Measurements from ENCODE around the gene MYH13.
A peak's percentile ranks its signal among the peaks of the same experiment; 100 is the strongest.
"Not testable (repeated sequence)": the region's sequence is repeated elsewhere in the genome, so short reads cannot be mapped to it uniquely, and the experiment has no call there.

MYH13 gene

DNA sequence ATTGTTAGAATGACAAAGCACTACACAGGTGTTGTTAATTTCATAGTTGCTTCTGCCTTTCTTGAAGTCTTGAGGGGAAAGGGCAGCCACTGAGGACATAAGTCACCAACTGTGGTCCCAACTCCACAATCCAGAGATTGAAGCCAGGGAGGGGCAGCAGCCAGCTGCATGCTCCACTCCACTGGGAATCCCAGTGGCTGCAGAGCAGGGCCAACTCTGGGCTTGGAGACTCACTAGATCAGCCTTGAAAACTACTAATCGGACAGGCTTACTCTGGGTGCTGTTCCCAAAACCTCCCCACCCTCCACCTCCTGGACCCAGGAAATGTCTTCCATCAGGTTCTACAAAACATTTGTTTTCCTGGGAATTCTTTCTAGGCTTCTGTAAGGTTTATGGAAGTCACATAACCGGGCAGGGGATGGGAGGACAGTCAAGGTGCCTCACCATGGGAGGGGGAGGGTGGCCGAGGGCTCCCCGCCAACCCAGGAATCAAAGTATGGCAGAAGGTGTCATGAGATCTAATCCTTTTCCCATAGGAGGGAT is 68.0 kb downstream of the MYH13 start:
- no peak for DNase-seq (ENCODE audit: low read depth)

DNA sequence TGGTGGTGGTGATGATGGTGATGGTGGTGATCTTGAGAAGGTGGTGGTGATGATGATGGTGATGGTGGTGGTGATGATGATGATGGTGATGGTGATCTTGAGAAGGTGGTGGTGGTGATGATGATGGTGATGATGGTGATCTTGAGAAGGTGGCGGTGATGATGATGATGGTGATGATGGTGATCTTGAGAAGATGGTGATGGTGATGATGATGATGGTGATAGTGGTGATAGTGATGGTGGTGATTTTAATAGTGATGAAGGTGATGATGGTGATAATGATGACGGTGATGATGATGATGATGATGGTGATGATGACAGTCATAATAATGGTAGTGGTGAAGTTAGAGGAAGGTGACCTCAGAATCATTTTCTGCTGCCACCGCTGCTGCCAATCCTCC is 75.1 kb downstream of the MYH13 start:
- DNase-seq (ENCODE audit: low read depth): no peak

DNA sequence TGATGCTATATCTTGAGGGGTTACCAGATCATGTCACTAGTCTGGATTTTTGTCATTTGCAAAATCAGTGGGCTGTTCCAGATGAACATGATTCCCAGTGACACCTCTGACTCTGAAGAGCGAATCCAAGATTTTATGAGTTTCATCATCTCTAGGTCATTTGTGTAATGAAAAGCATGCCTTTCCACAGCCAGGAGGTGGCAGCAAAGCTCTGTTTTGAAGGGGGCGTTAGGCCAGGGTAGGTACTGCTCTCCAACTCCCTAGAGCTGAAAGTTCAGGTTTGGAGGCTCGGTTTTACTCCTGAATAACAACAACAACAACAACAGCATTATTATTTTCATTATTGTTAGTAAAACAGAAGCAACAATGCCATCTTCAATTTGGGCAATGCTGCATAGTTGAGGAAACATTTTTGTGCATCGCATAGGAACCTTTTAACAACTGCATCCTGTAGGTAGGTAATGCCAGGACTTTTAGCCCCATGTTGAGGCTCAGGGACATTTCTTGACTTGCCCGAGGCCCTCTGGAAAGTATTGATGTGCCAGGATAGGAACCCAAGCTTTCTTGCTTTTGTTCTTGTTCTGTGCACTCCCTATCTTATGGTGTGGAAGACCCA is 77.0 kb downstream of the MYH13 start:
- no peak for DNase-seq (ENCODE audit: low read depth)

DNA sequence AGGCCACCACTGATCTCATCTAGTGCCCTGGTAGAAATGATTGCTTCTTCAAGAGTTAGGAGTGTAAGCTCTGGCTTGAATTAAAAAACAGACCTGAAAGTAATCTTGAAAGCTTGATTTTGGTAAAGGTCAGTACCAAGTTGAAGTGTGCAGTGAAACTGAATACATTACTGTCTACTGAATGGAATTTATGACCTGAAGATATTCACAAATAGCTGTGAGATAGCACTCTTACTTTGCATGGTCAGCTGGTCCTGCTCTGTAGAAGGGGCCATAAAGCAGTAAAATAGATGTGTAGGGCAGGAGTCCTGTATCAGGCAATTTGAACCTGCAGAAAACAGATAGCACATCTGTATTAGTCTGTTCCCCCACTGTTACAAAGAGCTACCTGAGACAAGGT is 78.6 kb downstream of the MYH13 start:
- no peak for DNase-seq (ENCODE audit: low read depth)

DNA sequence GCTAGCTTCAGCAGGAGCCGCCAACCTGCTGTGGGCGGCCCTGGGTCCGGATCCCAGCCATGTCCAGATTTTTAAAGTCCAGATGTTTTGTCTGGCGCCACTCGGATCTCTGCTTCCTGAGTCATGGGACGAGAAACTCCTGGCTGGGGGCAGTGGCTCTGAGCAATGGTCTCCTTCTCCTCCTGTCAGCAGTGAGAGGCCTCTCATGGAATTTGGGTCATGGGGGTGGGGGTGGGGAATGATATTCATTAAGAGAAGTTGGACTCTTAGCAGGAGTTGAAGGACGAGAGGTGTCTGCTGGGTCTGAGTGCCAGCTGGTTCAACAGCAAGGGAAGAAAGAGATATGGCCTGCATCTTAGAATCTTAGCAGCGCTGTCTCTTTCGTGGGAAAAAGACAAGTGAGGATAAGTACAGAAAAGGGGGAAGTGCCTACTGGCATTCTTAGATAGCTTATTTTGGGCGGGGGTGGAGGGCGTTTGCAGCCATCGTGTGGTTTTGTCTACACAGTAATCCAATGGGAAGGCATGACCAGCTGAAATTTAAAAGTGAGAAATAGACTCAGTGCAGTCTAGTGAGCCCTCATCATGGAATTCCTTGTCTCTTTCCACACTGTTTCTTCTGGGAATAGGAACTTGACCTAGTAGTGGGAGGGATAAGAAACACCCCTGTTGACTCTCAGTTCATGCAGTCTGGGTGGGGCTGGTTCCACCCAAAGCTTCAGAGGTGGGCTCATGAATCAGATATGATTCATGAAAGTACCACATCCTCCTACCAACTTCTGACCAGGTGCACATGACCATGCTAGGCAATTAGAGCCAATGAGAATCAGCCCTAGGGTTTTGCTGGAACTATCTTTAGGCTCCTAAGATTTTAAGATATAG is 80.5 kb downstream of the MYH13 start:
- DNase-seq (ENCODE audit: low read depth): no peak

DNA sequence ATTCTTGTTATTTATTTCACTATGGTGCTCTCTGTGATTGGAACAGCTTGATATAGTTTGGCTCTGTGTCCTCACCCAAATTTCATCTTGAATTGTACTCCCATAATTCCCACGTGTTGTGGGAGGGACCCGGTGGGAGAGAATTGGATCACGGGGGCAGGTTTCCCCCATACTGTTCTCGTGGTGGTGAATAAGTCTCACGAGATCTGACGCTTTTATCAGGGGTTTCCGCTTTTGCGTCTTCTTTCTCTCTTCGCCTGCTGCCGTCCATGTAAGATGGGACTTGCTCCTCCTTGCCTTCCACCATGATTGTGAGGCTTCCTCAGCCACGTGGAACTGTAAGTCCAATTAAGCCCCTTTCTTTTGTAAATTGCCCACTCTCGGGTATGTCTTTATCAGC is 81.2 kb downstream of the MYH13 start:
- DNase-seq (ENCODE audit: low read depth): not testable (repeated sequence)

DNA sequence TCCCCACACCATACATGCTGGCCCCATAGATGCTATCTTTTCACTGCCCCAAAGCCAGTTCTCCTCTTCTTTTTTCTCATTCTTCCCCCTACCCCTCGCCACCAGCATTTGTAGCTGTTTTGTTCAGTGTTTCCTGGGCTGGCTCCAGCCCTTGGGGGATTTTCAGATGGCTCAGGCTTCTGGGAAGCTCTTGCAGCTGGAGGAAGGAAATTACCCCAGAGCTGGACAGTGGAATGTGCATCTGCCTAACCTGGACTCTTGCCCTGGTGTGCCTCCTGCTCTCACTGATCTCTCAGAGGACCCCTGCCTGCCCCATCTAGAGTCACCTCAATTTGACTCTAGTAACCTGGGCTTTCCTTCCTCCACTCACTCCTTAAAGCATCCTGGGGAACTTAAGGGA is 82.8 kb downstream of the MYH13 start:
- DNase-seq (ENCODE audit: low read depth): no peak

DNA sequence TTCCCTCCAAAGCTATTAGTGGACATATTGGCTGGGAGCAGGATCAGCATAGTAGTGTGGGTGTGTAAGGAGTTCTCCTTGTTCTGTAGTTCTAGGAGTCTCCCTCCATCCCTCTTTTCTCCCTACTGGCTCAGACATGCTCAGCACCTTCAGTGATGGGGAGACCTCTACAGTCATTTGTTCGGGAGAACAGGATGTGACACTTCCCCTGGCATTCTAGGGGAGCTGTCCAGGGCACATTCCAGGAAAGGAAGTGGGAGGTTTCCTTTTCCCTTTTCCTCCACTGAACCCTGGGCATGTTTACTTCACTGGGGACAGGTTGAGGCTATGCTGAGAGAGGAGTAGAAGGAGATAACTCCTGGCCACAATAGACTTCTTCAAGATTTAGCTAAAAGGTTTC is 86.5 kb downstream of the MYH13 start:
- no peak for DNase-seq (ENCODE audit: low read depth)

DNA sequence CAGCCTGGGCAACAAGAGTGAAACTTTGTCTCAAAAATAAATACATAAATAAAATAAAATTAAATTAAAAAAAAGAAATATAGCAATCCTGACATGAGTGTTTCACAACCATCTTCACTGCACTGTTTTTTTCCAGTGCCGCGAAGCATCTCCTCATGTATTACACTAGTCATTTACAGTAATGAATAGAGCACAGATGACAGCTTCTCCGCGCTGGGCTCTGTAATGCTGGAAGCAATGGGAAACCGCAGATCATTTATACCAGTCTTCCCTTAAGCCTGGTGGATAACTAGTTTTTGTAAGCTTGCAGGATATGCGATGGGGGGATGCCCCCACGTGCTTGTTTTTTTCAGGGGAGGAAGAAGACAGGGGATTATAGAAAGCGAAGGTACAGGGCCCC is 86.9 kb downstream of the MYH13 start:
- no peak for DNase-seq (ENCODE audit: low read depth)

DNA sequence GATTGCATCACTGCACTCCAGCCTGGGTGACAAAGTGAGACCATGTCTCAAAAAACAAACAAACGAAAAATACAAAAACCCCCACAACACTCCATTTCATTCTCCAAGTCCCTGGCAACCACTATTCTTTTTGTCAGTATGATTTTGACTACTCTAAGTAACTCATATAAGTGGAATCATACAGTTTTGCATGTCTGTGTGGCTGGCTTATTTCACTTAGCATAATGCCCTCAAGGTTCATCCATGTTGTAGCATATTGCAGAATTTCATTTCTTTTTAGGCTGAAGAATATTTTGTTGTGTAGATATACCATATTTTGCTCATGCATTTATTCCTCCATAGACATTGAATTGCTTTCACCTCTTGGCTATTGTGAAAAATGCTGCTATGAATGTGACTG is 92.7 kb downstream of the MYH13 start:
- no peak for DNase-seq (ENCODE audit: low read depth)

DNA sequence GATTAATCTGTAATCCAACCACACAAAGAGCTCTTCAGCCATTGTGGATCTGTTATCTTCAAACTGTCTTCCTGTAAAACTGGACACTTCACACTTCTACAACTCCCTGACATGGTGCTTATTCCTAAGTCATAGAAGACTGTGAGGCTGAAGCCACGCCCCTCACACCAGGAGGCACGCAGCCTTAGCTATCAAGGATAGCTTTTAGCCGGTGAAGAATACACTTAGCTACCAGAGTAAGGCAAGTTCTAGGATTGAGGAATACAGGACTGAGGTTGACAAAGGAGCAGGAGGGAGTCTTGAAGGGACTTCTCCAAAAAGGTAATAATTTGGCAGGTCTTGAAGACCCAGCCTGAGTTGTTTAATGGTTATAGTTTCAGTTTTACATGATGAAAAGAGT is 94.6 kb downstream of the MYH13 start:
- DNase-seq (ENCODE audit: low read depth): no peak

DNA sequence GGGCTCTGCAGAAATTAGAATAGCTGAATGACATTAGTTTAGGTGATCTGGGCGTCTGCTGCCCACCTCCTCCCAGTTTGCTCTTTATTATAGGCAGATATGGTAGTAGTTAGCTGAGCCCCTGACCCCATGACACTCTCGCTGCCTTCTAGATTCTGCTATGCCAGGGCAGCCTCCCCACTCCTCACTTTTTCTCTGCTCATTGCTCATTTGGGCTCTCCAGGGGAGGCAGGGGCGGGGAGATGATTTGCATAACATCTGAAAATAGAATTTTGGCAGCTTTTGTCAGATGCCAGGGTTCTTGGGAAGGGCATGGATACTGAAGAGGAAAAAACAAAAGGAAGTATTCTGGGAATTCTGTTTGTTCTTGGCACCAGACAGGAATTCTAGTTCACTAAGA is 96.4 kb downstream of the MYH13 start:
- DNase-seq (ENCODE audit: low read depth): no peak

DNA sequence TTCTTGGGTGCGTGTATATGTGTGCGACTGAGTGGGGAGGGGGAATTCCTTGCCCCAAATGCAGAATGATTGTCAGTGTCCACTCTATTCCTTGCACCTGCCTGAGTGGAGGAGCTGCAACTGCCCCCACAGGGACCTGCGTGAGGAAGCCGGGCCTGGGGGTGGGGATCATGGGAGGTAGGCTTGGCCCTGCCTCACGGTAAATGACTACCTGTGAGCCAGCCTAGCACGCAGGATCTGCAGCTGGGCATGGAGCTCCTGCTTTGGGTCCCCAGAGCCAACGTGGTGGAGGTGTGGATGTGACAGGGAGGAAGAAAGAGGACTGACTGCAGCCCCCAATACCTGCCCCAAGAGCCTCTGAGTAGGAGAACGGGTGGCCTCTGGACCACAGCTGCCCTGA is 97.4 kb downstream of the MYH13 start:
- DNase-seq (ENCODE audit: low read depth): no peak

DNA sequence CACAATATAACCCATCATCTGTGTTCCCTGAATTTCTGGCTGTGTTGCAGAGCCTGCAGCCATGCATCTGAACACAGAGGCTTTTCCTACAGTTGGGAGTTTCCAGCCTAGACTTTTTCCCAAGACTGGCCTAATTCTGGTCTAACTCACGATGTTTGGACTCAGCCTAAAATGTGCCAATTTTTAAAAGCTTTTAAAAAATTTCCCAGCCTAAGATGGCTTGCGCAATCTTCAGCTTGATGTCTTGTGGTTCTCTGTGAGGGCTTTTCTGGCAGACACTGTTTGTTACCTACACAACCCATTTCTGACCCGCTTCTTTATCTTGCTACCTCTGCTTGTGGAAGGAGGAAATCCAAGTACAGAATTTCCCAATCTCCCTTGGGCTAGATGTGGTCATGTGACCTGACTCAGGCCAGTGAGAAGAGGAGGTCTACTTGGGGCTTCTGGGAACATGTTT is 101.7 kb downstream of the MYH13 start:
- no peak for DNase-seq (ENCODE audit: low read depth)

DNA sequence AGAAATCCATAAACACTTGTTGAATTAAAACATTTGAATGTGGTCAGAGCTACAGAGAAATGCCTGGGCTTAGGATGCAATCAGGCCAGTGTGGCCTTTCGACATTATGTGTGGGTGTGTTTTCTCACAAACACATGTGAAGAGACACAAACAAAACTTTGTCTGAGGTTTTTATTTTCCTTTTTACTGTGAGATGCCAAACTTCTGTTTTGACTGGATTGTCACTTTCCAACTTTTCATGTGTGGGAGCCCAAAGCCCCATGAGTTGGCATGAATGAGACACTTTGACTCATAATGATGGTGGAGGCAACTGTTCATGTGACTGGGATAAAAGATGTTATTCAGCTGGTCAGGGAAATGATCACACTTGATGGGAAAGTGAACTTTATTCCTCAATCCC is 102.5 kb downstream of the MYH13 start:
- DNase-seq (ENCODE audit: low read depth): no peak

DNA sequence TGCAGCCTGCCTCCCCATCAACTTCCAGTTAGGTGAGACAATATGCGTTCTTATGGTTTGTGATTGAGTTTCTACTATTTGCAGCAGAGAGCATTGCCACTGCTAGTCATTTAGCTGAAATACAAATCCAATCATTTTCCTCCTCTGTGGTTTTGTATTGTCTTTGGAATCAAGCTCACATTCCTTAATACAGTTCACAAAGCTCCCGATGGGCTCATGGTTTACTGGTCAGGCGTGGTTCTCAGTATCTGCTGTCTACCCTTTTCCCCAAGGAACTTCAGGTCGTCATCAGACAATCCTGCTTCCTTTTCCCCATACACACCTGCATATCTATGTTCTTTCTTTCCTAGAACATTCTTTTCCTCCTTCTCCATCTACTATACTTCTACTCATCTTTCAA is 104.8 kb downstream of the MYH13 start:
- DNase-seq (ENCODE audit: low read depth): no peak

DNA sequence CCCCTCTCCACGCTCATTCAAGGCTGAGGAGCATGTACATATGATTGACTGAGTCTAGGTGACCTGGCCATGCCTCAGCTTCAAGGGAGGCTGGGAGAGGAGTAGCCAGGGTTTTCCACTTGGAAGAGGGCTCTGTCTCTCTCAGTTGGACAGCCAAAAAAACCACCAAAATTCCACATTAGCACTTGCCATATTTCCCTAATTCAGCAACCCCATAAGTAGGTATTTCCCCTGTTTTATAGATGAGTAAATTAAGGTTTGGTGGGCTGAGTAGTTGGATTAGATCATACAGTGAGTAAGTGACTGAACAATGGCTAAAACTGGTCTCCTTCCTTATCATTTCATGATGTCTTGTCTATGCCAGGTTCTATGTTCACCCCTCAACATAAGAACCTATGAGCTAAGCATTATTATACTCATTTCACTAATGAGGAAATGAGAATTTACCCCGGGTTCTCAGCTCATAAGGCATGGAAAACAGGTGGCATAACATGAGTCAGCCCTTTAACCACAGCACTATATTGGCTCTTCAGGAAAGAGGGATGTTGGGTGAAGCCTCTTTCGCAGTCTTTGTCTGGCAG is 106.4 kb downstream of the MYH13 start:
- no peak for DNase-seq (ENCODE audit: low read depth)

DNA sequence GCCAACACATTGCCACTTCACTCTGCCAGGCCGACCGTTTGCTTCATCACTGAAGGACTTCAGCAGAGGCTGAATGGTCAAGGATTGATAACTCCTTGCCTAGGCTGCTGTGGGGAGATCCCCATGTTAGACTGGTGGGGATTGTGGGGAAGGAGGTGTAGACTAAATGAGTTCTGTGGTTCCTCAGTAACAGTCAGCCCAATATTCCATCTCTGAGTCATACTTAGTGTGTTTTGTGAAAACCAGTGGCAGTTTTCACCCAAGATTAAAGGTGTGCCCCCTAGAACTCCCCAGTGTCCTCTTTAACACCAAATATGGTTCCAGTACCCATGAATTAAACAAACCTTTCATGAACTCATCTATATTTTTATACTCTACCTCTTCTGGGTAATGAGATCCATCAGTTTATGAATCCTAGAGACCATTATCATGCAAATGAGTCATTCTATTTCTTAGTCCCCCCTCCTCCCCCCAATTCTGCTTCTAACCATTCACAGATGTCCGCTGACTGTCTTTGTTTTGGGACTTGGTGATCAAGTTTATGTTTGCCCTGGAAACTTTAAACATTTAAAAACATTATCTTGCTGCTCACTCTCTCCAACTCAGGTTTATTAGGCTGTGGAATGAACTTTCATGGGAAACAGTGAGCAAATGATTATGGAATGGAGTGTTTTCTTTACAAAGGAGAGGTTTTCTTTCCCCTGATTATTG is 107.6 kb downstream of the MYH13 start:
- peak; percentile 2 for DNase-seq (ENCODE audit: low read depth)

DNA sequence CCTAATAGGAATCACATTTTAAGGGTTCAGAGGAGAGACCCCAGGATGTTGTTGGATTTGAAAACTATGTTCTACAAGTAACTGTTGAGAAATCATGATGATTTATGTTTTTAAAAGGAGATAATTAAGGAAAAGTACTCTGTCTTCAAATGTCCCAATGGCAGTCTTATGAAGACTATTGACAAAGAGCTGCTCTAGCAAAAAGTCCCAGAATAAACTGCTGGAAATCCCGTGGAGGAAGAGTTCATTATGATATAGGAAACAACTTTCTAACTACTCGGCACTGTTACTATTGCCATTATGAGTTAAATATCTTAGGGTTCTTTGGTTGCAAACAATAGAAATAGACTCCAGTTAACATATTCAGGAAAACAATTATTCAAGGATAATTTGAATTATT is 108.8 kb downstream of the MYH13 start:
- DNase-seq (ENCODE audit: low read depth): no peak

DNA sequence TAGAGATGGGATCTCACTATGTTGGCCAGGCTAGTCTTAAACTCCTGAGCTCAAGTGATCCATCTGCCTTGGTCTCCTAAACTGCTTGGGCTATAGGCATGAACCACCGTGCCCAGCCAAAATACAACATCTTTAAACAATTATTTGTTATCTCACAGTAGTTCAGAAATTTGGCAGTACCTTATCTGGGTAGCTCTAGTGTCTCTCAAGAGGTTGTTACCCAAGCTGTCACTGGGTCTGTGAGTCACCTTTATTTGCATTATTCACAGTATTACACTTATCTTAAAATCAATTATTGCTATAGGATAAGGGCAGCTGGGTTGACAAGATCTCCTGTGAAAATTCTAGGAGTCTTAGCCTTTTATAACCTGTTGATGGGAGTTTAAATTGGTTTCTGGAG is 110.4 kb downstream of the MYH13 start:
- no peak for DNase-seq (ENCODE audit: low read depth)

DNA sequence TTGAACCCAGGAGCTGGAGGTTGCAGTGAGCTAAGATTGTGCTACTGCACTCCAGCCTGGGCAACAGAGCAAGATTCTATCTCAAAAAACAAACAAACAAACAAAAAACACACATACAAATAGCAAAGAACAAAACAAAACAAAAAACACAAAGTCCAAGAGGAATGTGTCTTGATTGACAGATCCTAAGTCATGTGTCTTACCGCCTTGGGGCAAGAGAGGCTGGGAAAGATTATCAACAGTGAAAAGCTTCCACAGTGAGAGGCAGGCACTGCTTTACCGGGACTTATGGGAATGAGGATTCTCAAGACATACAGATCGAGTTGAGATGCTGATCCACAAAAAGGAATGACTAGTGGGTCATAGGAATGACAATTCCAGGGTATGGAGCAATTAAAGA is 111.7 kb downstream of the MYH13 start:
- no peak for DNase-seq (ENCODE audit: low read depth)

DNA sequence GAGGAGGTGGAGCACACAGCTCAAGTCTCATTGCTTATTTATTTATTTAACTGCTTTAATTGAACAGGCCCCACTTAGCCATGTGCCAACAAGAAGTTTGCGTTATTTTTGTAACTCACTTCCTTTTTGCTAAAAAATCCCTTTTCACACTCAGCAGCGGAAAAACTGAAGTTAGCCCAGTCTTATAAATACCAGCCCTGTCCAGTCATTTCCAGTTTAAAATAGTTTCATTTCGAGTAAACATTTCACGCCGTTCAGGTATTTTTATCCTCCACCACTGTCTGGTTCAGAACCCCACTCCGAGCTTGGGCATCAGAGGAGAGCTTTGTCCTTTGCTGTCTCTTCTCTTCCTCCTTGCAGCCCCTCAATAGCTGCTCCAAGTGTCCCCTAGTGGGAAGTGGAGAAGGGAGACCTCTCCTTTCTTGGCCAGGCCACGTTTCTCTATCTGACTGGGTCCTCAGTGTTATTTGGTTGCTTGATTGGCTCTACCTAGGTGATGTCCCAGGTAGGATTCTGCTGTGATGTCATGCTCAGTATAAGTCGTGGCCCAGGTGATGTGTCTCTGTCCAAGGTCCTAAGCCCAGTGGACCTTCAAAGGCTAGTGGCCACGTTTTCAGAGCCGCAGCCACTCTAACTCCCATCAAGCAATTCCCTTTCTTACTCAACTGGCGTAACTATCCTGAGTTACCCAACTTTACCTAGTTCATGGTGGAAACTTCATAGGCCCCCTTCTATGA is 121.4 kb downstream of the MYH13 start:
- DNase-seq (ENCODE audit: low read depth): no peak
